B cell (primary cell): ENCODE measurements around the gene CLASP1. TPM values are rescaled to one million over a fixed set of nuclear protein-coding genes. Genes with fewer than 3 reads are reported as not detected.

Experiments used
- ATAC-seq: fragments of 200-7000 bp; cut with Tn5 transposase; one replicate; pipeline ENCODE4 v1.10.0; 2021; ENCODE audit warnings: low read depth, mild to moderate bottlenecking, moderate number of reproducible peaks, moderate library complexity
- CTCF ChIA-PET: fragments of 350-600 bp; sonication (Branson Sonifier 250); formaldehyde crosslinking; loops from one replicate; lab custom pipeline; 2021; ENCODE audit warnings: antibody characterized with exemption, inconsistent platforms; lab: Charles Lee
- POLR2A ChIA-PET: fragments of 350-600 bp; sonication (Branson Sonifier 250); formaldehyde crosslinking; loops from one replicate; lab custom pipeline; 2021; ENCODE audit warnings: antibody characterized with exemption; lab: Charles Lee
- DNase-seq: peaks from one replicate; pipeline ENCODE4 v3.0.0; 2013
- H2AFZ ChIP-seq: 2 replicates; pipeline ENCODE4 v1.6.1; 2012; ENCODE audit warnings: mild to moderate bottlenecking, low read depth, low read length; ENCODE audit not compliant: insufficient read depth, poor library complexity, severe bottlenecking
- H3K27ac ChIP-seq, 2 donors: 1 replicate in 1 of 2; 2 replicates in 1 of 2; pipeline ENCODE4 v1.5.1; 2012 to 2013; ENCODE audit warnings: low read length in 2 of 2, mild to moderate bottlenecking in 2 of 2, moderate library complexity in 1 of 2
- H3K27me3 ChIP-seq, 4 experiments: fragments of 200-600 bp in 1 of 4; sonication (generic) in 1 of 4; replicated peaks in 1 of 4; 1 replicate in 2 of 4; 2 replicates in 2 of 4; pipeline versions ENCODE4 v1.6.1 to v1.7.0; 2013 to 2016; ENCODE audit warnings: low read length in 3 of 4, mild to moderate bottlenecking in 2 of 4, mixed read lengths in 1 of 4, moderate library complexity in 1 of 4; ENCODE audit not compliant: insufficient read depth in 4 of 4, control insufficient read depth in 3 of 4; ENCODE audit errors: control extremely low read depth in 1 of 4
- H3K36me3 ChIP-seq, 2 experiments: replicated peaks in 1 of 2; 1 replicate in 1 of 2; 2 replicates in 1 of 2; pipeline versions ENCODE4 v1.6.1 to v1.7.1; 2013; ENCODE audit warnings: low read length in 1 of 2; ENCODE audit not compliant: insufficient read depth in 2 of 2, control insufficient read depth in 1 of 2; ENCODE audit errors: control extremely low read depth in 1 of 2, extremely low read depth in 1 of 2
- H3K4me1 ChIP-seq, 2 donors: fragments of 200-600 bp in 1 of 2; sonication (generic) in 1 of 2; 1 replicate in 1 of 2; 2 replicates in 1 of 2; pipeline versions ENCODE4 v1.5.1 to v1.6.1; 2013 to 2017; ENCODE audit warnings: low read length in 2 of 2; ENCODE audit not compliant: control insufficient read depth in 2 of 2, insufficient read depth in 2 of 2
- H3K4me2 ChIP-seq: replicated peaks from 2 replicates; pipeline ENCODE3; 2012; ENCODE audit warnings: mild to moderate bottlenecking, low read depth, low read length; ENCODE audit not compliant: poor library complexity, severe bottlenecking
- H3K4me3 ChIP-seq, 5 experiments: fragments of 200-600 bp in 1 of 5; sonication (generic) in 1 of 5; 1 replicate in 3 of 5; 2 replicates in 2 of 5; pipeline versions ENCODE4 v1.5.1 to v1.7.0; 2011 to 2016; ENCODE audit warnings: low read length in 4 of 5, mild to moderate bottlenecking in 4 of 5, low read depth in 2 of 5, control low read depth in 1 of 5, moderate library complexity in 1 of 5; ENCODE audit not compliant: insufficient read depth in 1 of 5; ENCODE audit errors: control extremely low read depth in 1 of 5, extremely low read depth in 1 of 5
- H3K79me2 ChIP-seq: fragments of 200-600 bp; sonication (generic); one replicate; pipeline ENCODE4 v1.6.0; 2016; ENCODE audit warnings: low read length; ENCODE audit not compliant: control insufficient read depth, insufficient read depth
- H3K9ac ChIP-seq: fragments of 200-600 bp; sonication (generic); 2 replicates; pipeline ENCODE4 v1.6.1; 2017; ENCODE audit warnings: mild to moderate bottlenecking, low read length, moderate library complexity
- H3K9me3 ChIP-seq, 3 donors: one replicate each; pipeline versions ENCODE4 v1.6.1 to v1.7.1; 2013; ENCODE audit warnings: low read length in 2 of 3; ENCODE audit not compliant: control insufficient read depth in 2 of 3, insufficient read depth in 1 of 3; ENCODE audit errors: control extremely low read depth in 1 of 3
- H4K20me1 ChIP-seq: 2 replicates; pipeline ENCODE4 v1.6.0; 2012; ENCODE audit warnings: mild to moderate bottlenecking, low read length; ENCODE audit not compliant: insufficient read depth, control insufficient read depth, poor library complexity, severe bottlenecking
- H3K27ac Mint-ChIP-seq: one replicate; pipeline ENCODE4 v1.8.0; 2021; ENCODE audit warnings: mixed read lengths
- H3K27me3 Mint-ChIP-seq: one replicate; pipeline ENCODE4 v1.8.0; 2021; ENCODE audit warnings: mixed read lengths
- H3K4me1 Mint-ChIP-seq: one replicate; pipeline ENCODE4 v1.8.0; 2021; ENCODE audit warnings: mixed read lengths
- H3K4me3 Mint-ChIP-seq: one replicate; pipeline ENCODE4 v1.8.0; 2021; ENCODE audit warnings: mixed read lengths
- H3K9me3 Mint-ChIP-seq: one replicate; pipeline ENCODE4 v1.8.0; 2022; ENCODE audit warnings: mixed read lengths; ENCODE audit not compliant: insufficient read depth
- EZH2 ChIP-seq: IDR thresholded peaks from 2 replicates; pipeline ENCODE4 v1.6.1; 2012; ENCODE audit warnings: borderline replicate concordance, low read depth, mild to moderate bottlenecking, moderate library complexity, low read length; ENCODE audit not compliant: insufficient read depth, poor library complexity, severe bottlenecking
- WGBS: methylation state at CpG from one replicate; pipeline ENCODE4 v1.1.5; 2013; ENCODE audit warnings: missing lambda C conversion rate; ENCODE audit not compliant: insufficient coverage; 5-methylcytosine and 5-hydroxymethylcytosine counted together
- intact Hi-C: fragments of 100-400 bp; cut with micrococcal nuclease; formaldehyde crosslinking; loops from one replicate; pipeline ENCODE4 v1.10.0; 2022
- polyA plus RNA-seq: library from polyadenylated mRNA; depleted of rRNA; stranded (reverse); fragments of >200 nt; gene quantifications from 2 replicates; pipeline ENCODE4 v1.2.3, GENCODE V29; 2012
- total RNA-seq, 2 donors: library from RNA; stranded (reverse); fragments of 120-200 nt in 1 of 2; gene quantifications; 1 replicate in 1 of 2; 2 replicates in 1 of 2; pipeline versions ENCODE4 v1.2.3 to v1.2.4, GENCODE V29; 2013 to 2022
- TF ChIP-seq, protein P1 (sequence below): fragments of 200-600 bp; IDR thresholded peaks from one replicate; pipeline ENCODE4 v1.8.0; 2022; ENCODE audit warnings: antibody characterized with exemption, mild to moderate bottlenecking

The CLASP1 gene
- total and polyA plus RNA-seq, 2 donors (not counting 1 experiment from before 2014, with no cell fraction given), result 8.7 to 88.0 TPM

GRCh38 chr2:121505005-121505404 lies 144.3 kb downstream of the CLASP1 start:
- CTCF ChIA-PET, result interaction anchor here (1.6 kb wide), 1 partner anchor 44 kb away, joined by 3 read pairs; no protein-coding TSS in a partner anchor
- H3K27ac ChIP-seq, result no peak overlapping the region
- H3K4me1 ChIP-seq, result no peaks in the 10 kb centered on the region
- H3K9me3 ChIP-seq, result peaks cover 1 to 6% (median 6%) of the 10 kb centered on the region in 3 donors
- H4K20me1 ChIP-seq, result peaks cover 8% of the 10 kb centered on the region
- peaks cover 6 to 52% of the 10 kb centered on the region in 2 experiments for H3K36me3 ChIP-seq
- TF ChIP-seq, protein P1, sequence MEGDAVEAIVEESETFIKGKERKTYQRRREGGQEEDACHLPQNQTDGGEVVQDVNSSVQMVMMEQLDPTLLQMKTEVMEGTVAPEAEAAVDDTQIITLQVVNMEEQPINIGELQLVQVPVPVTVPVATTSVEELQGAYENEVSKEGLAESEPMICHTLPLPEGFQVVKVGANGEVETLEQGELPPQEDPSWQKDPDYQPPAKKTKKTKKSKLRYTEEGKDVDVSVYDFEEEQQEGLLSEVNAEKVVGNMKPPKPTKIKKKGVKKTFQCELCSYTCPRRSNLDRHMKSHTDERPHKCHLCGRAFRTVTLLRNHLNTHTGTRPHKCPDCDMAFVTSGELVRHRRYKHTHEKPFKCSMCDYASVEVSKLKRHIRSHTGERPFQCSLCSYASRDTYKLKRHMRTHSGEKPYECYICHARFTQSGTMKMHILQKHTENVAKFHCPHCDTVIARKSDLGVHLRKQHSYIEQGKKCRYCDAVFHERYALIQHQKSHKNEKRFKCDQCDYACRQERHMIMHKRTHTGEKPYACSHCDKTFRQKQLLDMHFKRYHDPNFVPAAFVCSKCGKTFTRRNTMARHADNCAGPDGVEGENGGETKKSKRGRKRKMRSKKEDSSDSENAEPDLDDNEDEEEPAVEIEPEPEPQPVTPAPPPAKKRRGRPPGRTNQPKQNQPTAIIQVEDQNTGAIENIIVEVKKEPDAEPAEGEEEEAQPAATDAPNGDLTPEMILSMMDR, result no peak
- TF ChIP-seq EZH2, result no peak
- no CpG with 5 or more reads among the region's 3 CpGs for WGBS
- intact Hi-C loops, result no loop called here
- POLR2A ChIA-PET, result no interaction called here
- no peaks in the 10 kb centered on the region for H3K27me3 ChIP-seq
- no peak for DNase-seq
- H3K4me2 ChIP-seq, result no peak overlapping the region
- Mint-ChIP-seq H3K27me3 (no peaks in the 10 kb centered on the region), H3K9me3 (peaks cover under 1% of the 10 kb centered on the region), H3K4me3 (no peak overlapping the region), H3K27ac (no peak overlapping the region), H3K4me1 (no peaks in the 10 kb centered on the region)
- peaks cover 43% of the 10 kb centered on the region for H3K79me2 ChIP-seq
- no peak overlapping the region for H3K4me3 ChIP-seq
- no peak for ATAC-seq
- H3K9ac ChIP-seq, result no peak overlapping the region
- no peak overlapping the region for H2AFZ ChIP-seq

DNA sequence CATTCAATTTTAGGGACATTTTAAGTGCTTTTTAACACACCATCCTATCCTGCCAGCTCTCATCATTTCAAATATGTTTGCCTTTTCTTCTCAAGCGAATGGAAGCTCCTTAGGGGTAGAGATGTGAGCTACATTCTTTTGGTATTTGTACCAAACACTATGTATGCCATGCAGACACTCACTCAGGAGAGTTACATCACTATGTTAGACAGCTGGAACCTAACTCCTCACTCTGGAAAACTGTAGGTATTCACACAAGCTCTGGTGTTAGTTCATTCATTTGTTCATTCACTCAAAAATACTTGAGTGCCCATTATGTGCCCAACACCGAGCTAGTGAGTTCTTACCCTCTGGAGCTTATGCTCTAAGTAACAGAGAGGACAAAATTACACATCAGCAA lies 144.9 kb downstream of the CLASP1 start:
- no peaks in the 10 kb centered on the region for H3K27me3 ChIP-seq
- H3K27ac Mint-ChIP-seq, result no peak overlapping the region
- H2AFZ ChIP-seq, result no peak overlapping the region
- no CpG with 5 or more reads among the region's 2 CpGs for WGBS
- H3K9me3 ChIP-seq, result peaks cover 1 to 6% (median 4%) of the 10 kb centered on the region in 3 donors
- ATAC-seq, result no peak
- no peak overlapping the region for H3K4me3 Mint-ChIP-seq
- no peak overlapping the region for H3K27ac ChIP-seq
- H3K4me3 ChIP-seq, result no peak overlapping the region
- DNase-seq, result no peak
- no peak overlapping the region for H3K9ac ChIP-seq
- H3K36me3 ChIP-seq, result peaks cover 6 to 55% of the 10 kb centered on the region in 2 experiments
- intact Hi-C loops, result no loop called here
- ChIA-PET POLR2A (no interaction called here), CTCF (no interaction called here)
- no peaks in the 10 kb centered on the region for H3K4me1 ChIP-seq
- TF ChIP-seq EZH2, result no peak
- TF ChIP-seq, protein P1, result no peak
- H3K4me1 Mint-ChIP-seq, result no peaks in the 10 kb centered on the region
- no peaks in the 10 kb centered on the region for H3K27me3 Mint-ChIP-seq
- H3K9me3 Mint-ChIP-seq, result peaks cover 4% of the 10 kb centered on the region
- H3K79me2 ChIP-seq, result peaks cover 39% of the 10 kb centered on the region
- no peak overlapping the region for H3K4me2 ChIP-seq
- H4K20me1 ChIP-seq, result peaks cover 8% of the 10 kb centered on the region
